ENCODE data around the gene OR2K2. TPM values are rescaled to one million over a fixed set of nuclear protein-coding genes. Genes with fewer than 3 reads are reported as not detected.
A peak's percentile ranks its signal among the peaks of the same experiment; 100 is the strongest.
"Not testable (repeated sequence)": the region's sequence is repeated elsewhere in the genome, so short reads cannot be mapped to it uniquely, and the experiment has no call there.

Gene OR2K2
- total RNA-seq, result not detected in 2 replicates

- no peak for DNase-seq
Measured at GRCh38 chr9:111330124-111330523, at the start of gene OR2K2. Gene OR2K2 (minus strand): TSS chr9:111330224. CDS start chr9:111328433, 1,791 bp downstream.

GRCh38 chr9:111375817-111376564 is 46.0 kb upstream of the OR2K2 start:
- no peak for DNase-seq

- no peak for DNase-seq
Measured at GRCh38 chr9:111375062-111375461, 45.0 kb upstream of the OR2K2 start.

- DNase-seq, result no peak
Measured at GRCh38 chr9:111372297-111372696, 42.3 kb upstream of the OR2K2 start.

- no peak for DNase-seq
Measured at GRCh38 chr9:111366978-111367377, 37.0 kb upstream of the OR2K2 start.

GRCh38 chr9:111362526-111362925 is 32.5 kb upstream of the OR2K2 start:
- DNase-seq, result no peak

- no peak for DNase-seq
Measured at GRCh38 chr9:111360881-111361280, 30.9 kb upstream of the OR2K2 start.

GRCh38 chr9:111356481-111357244 is 26.6 kb upstream of the OR2K2 start:
- DNase-seq, result peak; percentile 72

- no peak for DNase-seq
Measured at GRCh38 chr9:111352545-111352944, 22.5 kb upstream of the OR2K2 start.

- DNase-seq, result no peak
Measured at GRCh38 chr9:111350556-111350955, 20.5 kb upstream of the OR2K2 start.

GRCh38 chr9:111349766-111350165 is 19.7 kb upstream of the OR2K2 start:
- no peak for DNase-seq

GRCh38 chr9:111348821-111349271 is 18.8 kb upstream of the OR2K2 start:
- peak; percentile 85 for DNase-seq

GRCh38 chr9:111334318-111334863 is 4.4 kb upstream of the OR2K2 start:
- DNase-seq, result not testable (repeated sequence)

GRCh38 chr9:111320631-111321030 is 9.4 kb downstream of the OR2K2 start:
- no peak for DNase-seq

- no peak for DNase-seq
Measured at GRCh38 chr9:111316796-111317195, 13.2 kb downstream of the OR2K2 start.

- DNase-seq, result no peak
Measured at GRCh38 chr9:111305914-111306313, 24.1 kb downstream of the OR2K2 start.

GRCh38 chr9:111304000-111304399 is 26.0 kb downstream of the OR2K2 start:
- DNase-seq, result not testable (repeated sequence)

GRCh38 chr9:111301195-111301594 is 28.8 kb downstream of the OR2K2 start:
- no peak for DNase-seq

- DNase-seq, result no peak
Measured at GRCh38 chr9:111300140-111300735, 29.8 kb downstream of the OR2K2 start.

- not testable (repeated sequence) for DNase-seq
Measured at GRCh38 chr9:111299599-111299966, 30.4 kb downstream of the OR2K2 start.

- peak; percentile 66 for DNase-seq
Measured at GRCh38 chr9:111298731-111299598, 31.1 kb downstream of the OR2K2 start.

- no peak for DNase-seq
Measured at GRCh38 chr9:111298111-111298510, 31.9 kb downstream of the OR2K2 start.
